Omental fat pad (tissue), 4 donors: ENCODE data around the gene PAPPA2. TPM values are rescaled to one million over a fixed set of nuclear protein-coding genes. Genes with fewer than 3 reads are reported as not detected.

Experiments used
- ATAC-seq: fragments of 150-250 bp; one replicate; pipeline ENCODE4 v1.9.1; 2016; ENCODE audit warnings: mild to moderate bottlenecking, moderate library complexity; ENCODE audit not compliant: low FRiP score
- DNase-seq: peaks from one replicate; pipeline ENCODE4 v3.0.0-alpha.2; 2019; ENCODE audit warnings: low spot score
- CTCF ChIP-seq, 3 donors: fragments of 450-650 bp; IDR thresholded peaks; one replicate each; pipeline ENCODE4 v1.5.1; 2016 to 2017; ENCODE audit warnings: antibody characterized with exemption in 3 of 3, mild to moderate bottlenecking in 3 of 3, moderate library complexity in 2 of 3
- total RNA-seq, 4 donors: library from RNA; depleted of rRNA; stranded (reverse); fragments of >200 nt; gene quantifications; one replicate each; pipeline ENCODE4 v1.1.0, GENCODE V29; 2016

The PAPPA2 gene
- total RNA-seq, 4 donors from 2014 or later, result 0.63 to 5.6 (median 1.6) TPM

- ATAC-seq (no peak), DNase-seq (no peak)
- no peak for TF ChIP-seq CTCF (IDR thresholded peaks at IDR 0.05)
Observed at GRCh38 chr1:176551146-176551545, 88.2 kb downstream of the PAPPA2 start.

GRCh38 chr1:176552217-176552991 lies 89.4 kb downstream of the PAPPA2 start:
- no peak for DNase-seq
- TF ChIP-seq CTCF (IDR thresholded peaks at IDR 0.05), result no peak
- no peak for ATAC-seq

GRCh38 chr1:176552999-176553398 lies 90.0 kb downstream of the PAPPA2 start:
- TF ChIP-seq CTCF (IDR thresholded peaks at IDR 0.05), result no peak
- ATAC-seq, result no peak
- DNase-seq, result no peak

- no peak for DNase-seq
- no peak for TF ChIP-seq CTCF (IDR thresholded peaks at IDR 0.05)
- no peak for ATAC-seq
Observed at GRCh38 chr1:176556288-176556687, 93.3 kb downstream of the PAPPA2 start.

- no peak for ATAC-seq
- no peak for DNase-seq
- TF ChIP-seq CTCF (IDR thresholded peaks at IDR 0.05), result no peak
Observed at GRCh38 chr1:176557543-176558258, 94.7 kb downstream of the PAPPA2 start.

GRCh38 chr1:176558561-176558960 lies 95.6 kb downstream of the PAPPA2 start:
- ATAC-seq (no peak), DNase-seq (no peak)
- TF ChIP-seq CTCF (IDR thresholded peaks at IDR 0.05), result no peak

- TF ChIP-seq CTCF (IDR thresholded peaks at IDR 0.05), result no peak
- DNase-seq (no peak), ATAC-seq (no peak)
Observed at GRCh38 chr1:176559474-176559873, 96.5 kb downstream of the PAPPA2 start.
